Activated T-cell treated with anti-CD3 and anti-CD28 coated beads for 1 hour (primary cell): ENCODE data around the gene TMEM179.
"Not testable (repeated sequence)": the region's sequence is repeated elsewhere in the genome, so short reads cannot be mapped to it uniquely, and the experiment has no call there.

ENCODE experiments used
- DNase-seq: peaks from one replicate; pipeline ENCODE4 v3.0.0-alpha.2; 2020; ENCODE audit warnings: low read depth

Gene TMEM179

GRCh38 chr14:104637546-104638003 is 33.0 kb upstream of the TMEM179 start:
- DNase-seq: no peak

GRCh38 chr14:104636846-104637545 is 32.4 kb upstream of the TMEM179 start:
- not testable (repeated sequence) for DNase-seq

- no peak for DNase-seq
Measured at GRCh38 chr14:104636131-104636530, 31.6 kb upstream of the TMEM179 start.

GRCh38 chr14:104635717-104636116 is 31.1 kb upstream of the TMEM179 start:
- DNase-seq: no peak

- DNase-seq: no peak
Measured at GRCh38 chr14:104634886-104635570, 30.5 kb upstream of the TMEM179 start.

GRCh38 chr14:104634138-104634760 is 29.7 kb upstream of the TMEM179 start:
- DNase-seq: no peak

GRCh38 chr14:104633276-104634137 is 28.9 kb upstream of the TMEM179 start:
- no peak for DNase-seq

GRCh38 chr14:104632781-104633180 is 28.2 kb upstream of the TMEM179 start:
- no peak for DNase-seq

- no peak for DNase-seq
Measured at GRCh38 chr14:104624939-104625338, 20.4 kb upstream of the TMEM179 start.

GRCh38 chr14:104614126-104614812 is 9.7 kb upstream of the TMEM179 start:
- DNase-seq: no peak

GRCh38 chr14:104611881-104612280 is 7.3 kb upstream of the TMEM179 start:
- DNase-seq: no peak

GRCh38 chr14:104610749-104611310 is 6.3 kb upstream of the TMEM179 start:
- DNase-seq: no peak

- no peak for DNase-seq
Measured at GRCh38 chr14:104609666-104610065, 5.1 kb upstream of the TMEM179 start.

- DNase-seq: no peak
Measured at GRCh38 chr14:104603711-104604401, 716 bp downstream of the TMEM179 start.

GRCh38 chr14:104602933-104603325 is 1.6 kb downstream of the TMEM179 start:
- DNase-seq: no peak

- DNase-seq: no peak
Measured at GRCh38 chr14:104602315-104602932, 2.1 kb downstream of the TMEM179 start.

GRCh38 chr14:104601786-104602185 is 2.8 kb downstream of the TMEM179 start:
- no peak for DNase-seq

- DNase-seq: no peak
Measured at GRCh38 chr14:104600805-104601204, 3.8 kb downstream of the TMEM179 start.

GRCh38 chr14:104600141-104600643 is 4.4 kb downstream of the TMEM179 start:
- no peak for DNase-seq

- no peak for DNase-seq
Measured at GRCh38 chr14:104599446-104599845, 5.1 kb downstream of the TMEM179 start.
